ENCODE data around the gene POLR2E. TPM values are rescaled to one million over a fixed set of nuclear protein-coding genes. Genes with fewer than 3 reads are reported as not detected.

The POLR2E gene
- polyA plus RNA-seq, 1 donor from 2014 or later: 172 TPM

- Histone ChIP-seq H3K9me3 (ENCODE audit: low read length) (no peaks in the 10 kb centered on the region), H4K20me1 (ENCODE audit: insufficient read depth) (no peaks in the 10 kb centered on the region), H3K36me3 (ENCODE audit: insufficient read depth, low read length) (no peaks in the 10 kb centered on the region), H3F3A (ENCODE audit: insufficient read depth, low read length, poor library complexity, severe bottlenecking) (no peaks in the 10 kb centered on the region), H2AFZ (ENCODE audit: low read depth, low read length) (no peak overlapping the region), H3K27ac (ENCODE audit: low read length) (no peak overlapping the region), H3K9me2 (ENCODE audit: insufficient read depth, low read length) (no peaks in the 10 kb centered on the region), H3K4me2 (ENCODE audit: low read length) (no peak overlapping the region), H3K9ac (ENCODE audit: low read length) (no peak overlapping the region), H3K27me3 (ENCODE audit: insufficient read depth, low read depth, low read length) (peaks cover 40% of the 10 kb centered on the region), H3K79me2 (replicated peaks; ENCODE audit: insufficient read depth, low read length) (no peaks in the 10 kb centered on the region), H3K4me3 (ENCODE audit: low read length) (no peak overlapping the region)
- TF ChIP-seq MXI1 (conservative IDR thresholded peaks at IDR 0.05; ENCODE audit: poor library complexity, severe bottlenecking): no peak
Observed at GRCh38 chr19:1066251-1066747, 28.9 kb downstream of the POLR2E start.

GRCh38 chr19:1065606-1066109 is 29.5 kb downstream of the POLR2E start:
- no peak overlapping the region for H3K4me3 ChIP-seq (ENCODE audit: low read length)
- H3K9me3 ChIP-seq (ENCODE audit: low read length): no peaks in the 10 kb centered on the region
- H3K4me2 ChIP-seq (ENCODE audit: low read length): no peak overlapping the region
- peaks cover 36% of the 10 kb centered on the region for H3K27me3 ChIP-seq (ENCODE audit: insufficient read depth, low read depth, low read length)
- TF ChIP-seq EP300 (conservative IDR thresholded peaks at IDR 0.05; ENCODE audit: poor library complexity, severe bottlenecking): no peak
- TF ChIP-seq POLR2AphosphoS5 (IDR thresholded peaks at IDR 0.05): no peak
- TF ChIP-seq TAF1 (IDR thresholded peaks at IDR 0.05; ENCODE audit: low read depth): no peak
- TF ChIP-seq CTCF (IDR thresholded peaks at IDR 0.05; ENCODE audit: poor library complexity, severe bottlenecking): no peak
- no peak for TF ChIP-seq MXI1 (conservative IDR thresholded peaks at IDR 0.05; ENCODE audit: poor library complexity, severe bottlenecking)
- TF ChIP-seq SMC3 (conservative IDR thresholded peaks at IDR 0.05; ENCODE audit: poor library complexity): no peak
- no peak for TF ChIP-seq EZH2 (IDR thresholded peaks at IDR 0.05; ENCODE audit: borderline replicate concordance, insufficient read depth, low read length, poor library complexity, severe bottlenecking)
- no peak for TF ChIP-seq RAD21 (conservative IDR thresholded peaks at IDR 0.05)
- TF ChIP-seq REST (IDR thresholded peaks at IDR 0.05; ENCODE audit: borderline replicate concordance): no peak
- H3K9ac ChIP-seq (ENCODE audit: low read length): no peak overlapping the region
- H3K9me2 ChIP-seq (ENCODE audit: insufficient read depth, low read length): no peaks in the 10 kb centered on the region
- H4K20me1 ChIP-seq (ENCODE audit: insufficient read depth): no peaks in the 10 kb centered on the region
- H2AFZ ChIP-seq (ENCODE audit: low read depth, low read length): no peak overlapping the region
- no peaks in the 10 kb centered on the region for H3F3A ChIP-seq (ENCODE audit: insufficient read depth, low read length, poor library complexity, severe bottlenecking)
- no peaks in the 10 kb centered on the region for H3K79me2 ChIP-seq (replicated peaks; ENCODE audit: insufficient read depth, low read length)
- H3K27ac ChIP-seq (ENCODE audit: low read length): no peak overlapping the region
- H3K36me3 ChIP-seq (ENCODE audit: insufficient read depth, low read length): no peaks in the 10 kb centered on the region
